ENCODE measurements around the gene ST6GALNAC3.

The ST6GALNAC3 gene

DNA sequence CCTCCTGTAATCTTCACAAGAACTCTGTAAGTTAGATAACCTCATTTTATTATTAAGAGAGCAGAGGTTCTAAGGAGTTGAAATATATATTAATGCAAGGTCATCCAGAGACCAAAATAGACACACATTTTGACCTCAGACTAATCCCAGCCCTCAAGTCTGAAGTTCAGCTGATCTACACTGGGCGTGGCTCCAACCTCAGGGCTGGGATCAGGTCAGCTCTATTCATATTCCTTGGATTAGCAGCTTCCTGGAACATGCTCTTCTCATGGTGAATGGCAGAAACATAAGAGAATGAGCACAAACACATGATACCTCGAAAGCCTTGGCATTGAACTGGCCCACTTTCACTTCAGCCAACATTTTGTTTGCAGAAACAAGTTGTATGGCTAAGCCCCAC lies 592.0 kb downstream of the ST6GALNAC3 start:
- Histone ChIP-seq H3K27ac (ENCODE audit: low read depth, low read length) (no peak overlapping the region), H3K4me3 (ENCODE audit: low read depth, low read length) (no peak overlapping the region), H3K4me1 (ENCODE audit: control insufficient read depth, insufficient read depth, low read length) (no peaks in the 10 kb centered on the region), H3K27me3 (ENCODE audit: control insufficient read depth, insufficient read depth, low read length) (no peaks in the 10 kb centered on the region), H3K9ac (ENCODE audit: low read length) (no peak overlapping the region), H3K9me3 (ENCODE audit: control insufficient read depth, insufficient read depth, low read depth, low read length) (no peaks in the 10 kb centered on the region), H3K36me3 (ENCODE audit: control insufficient read depth, insufficient read depth, low read length) (no peaks in the 10 kb centered on the region)

DNA sequence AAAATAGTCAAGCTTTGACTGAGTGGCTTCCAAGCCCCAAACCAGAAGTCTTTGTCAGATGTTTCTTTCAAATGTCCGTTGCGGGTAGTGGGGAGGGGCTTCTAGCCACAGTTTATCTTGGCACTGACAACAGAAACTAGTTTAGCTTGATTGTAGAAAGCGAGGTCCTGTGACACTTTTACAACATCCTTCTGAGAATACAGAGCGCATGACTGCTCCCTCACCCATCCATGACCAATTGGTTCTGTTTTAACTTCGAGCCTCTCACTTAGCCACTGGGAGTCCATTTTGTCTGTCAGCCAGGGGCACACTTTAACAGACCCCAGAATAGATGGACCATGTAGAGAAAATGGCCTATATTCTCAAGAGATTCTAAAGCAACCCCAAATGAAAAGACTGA lies 593.5 kb downstream of the ST6GALNAC3 start:
- no peaks in the 10 kb centered on the region for H3K36me3 ChIP-seq (ENCODE audit: control insufficient read depth, insufficient read depth, low read length)
- no peak overlapping the region for H3K4me3 ChIP-seq (ENCODE audit: low read depth, low read length)
- no peak overlapping the region for H3K9ac ChIP-seq (ENCODE audit: low read length)
- no peaks in the 10 kb centered on the region for H3K4me1 ChIP-seq (ENCODE audit: control insufficient read depth, insufficient read depth, low read length)
- no peaks in the 10 kb centered on the region for H3K27me3 ChIP-seq (ENCODE audit: control insufficient read depth, insufficient read depth, low read length)
- H3K27ac ChIP-seq (ENCODE audit: low read depth, low read length), result no peak overlapping the region
- no peaks in the 10 kb centered on the region for H3K9me3 ChIP-seq (ENCODE audit: control insufficient read depth, insufficient read depth, low read depth, low read length)

DNA sequence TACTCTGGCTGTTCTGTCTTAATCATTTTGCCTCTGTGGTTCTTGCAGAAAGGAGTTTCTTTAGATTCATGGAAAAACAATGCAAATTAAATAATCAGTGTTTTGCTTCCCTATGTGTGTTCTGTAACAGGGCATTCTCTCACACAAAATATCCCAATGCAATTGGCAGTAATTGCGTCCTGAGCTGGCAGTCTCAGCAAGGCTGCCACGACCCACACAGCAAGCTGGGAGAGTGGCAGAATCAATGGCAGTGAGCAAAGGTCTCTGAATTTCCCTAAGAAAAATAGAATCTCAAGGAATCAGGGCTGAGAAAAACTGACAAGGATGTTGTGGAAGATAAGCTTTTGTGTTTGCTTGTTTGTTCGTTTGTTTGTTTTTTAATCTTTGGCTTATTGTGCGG lies 594.6 kb downstream of the ST6GALNAC3 start:
- Histone ChIP-seq H3K4me3 (ENCODE audit: low read depth, low read length) (no peak overlapping the region), H3K4me1 (ENCODE audit: control insufficient read depth, insufficient read depth, low read length) (no peaks in the 10 kb centered on the region), H3K36me3 (ENCODE audit: control insufficient read depth, insufficient read depth, low read length) (no peaks in the 10 kb centered on the region), H3K27ac (ENCODE audit: low read depth, low read length) (no peak overlapping the region), H3K27me3 (ENCODE audit: control insufficient read depth, insufficient read depth, low read length) (no peaks in the 10 kb centered on the region), H3K9ac (ENCODE audit: low read length) (no peak overlapping the region), H3K9me3 (ENCODE audit: control insufficient read depth, insufficient read depth, low read depth, low read length) (no peaks in the 10 kb centered on the region)

DNA sequence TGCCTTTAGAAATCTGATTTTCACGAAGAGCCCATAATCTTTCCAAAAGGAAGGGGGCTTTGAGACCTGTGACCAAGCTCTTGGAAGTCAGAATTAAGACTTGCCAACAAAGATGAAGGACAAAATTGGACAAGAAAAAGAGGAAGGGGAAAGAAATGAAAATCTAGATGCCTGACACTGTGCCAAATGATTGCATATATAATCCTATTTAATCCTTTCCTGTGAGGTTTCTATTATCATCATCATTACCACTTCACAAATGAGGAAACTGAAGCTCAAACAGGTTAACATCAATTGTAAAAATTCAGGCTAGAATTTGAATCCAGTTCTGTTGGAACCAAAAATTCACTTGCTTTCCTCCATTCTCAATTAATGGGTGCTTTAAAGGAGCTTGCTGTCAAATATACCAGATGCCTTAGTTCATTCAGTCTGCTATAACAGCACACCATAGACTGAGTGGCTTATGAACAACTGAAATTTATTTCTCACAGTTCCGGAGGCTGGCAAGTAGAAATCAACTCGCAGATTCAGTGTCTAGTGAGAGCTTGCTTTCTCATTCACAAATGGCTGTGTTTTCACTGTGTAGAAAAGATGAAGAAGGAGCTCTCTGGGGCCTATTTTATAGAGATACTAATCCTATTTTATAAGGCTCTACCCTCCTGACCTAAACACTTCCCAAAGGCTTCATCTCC lies 595.2 kb downstream of the ST6GALNAC3 start:
- Histone ChIP-seq H3K9ac (ENCODE audit: low read length) (no peak overlapping the region), H3K36me3 (ENCODE audit: control insufficient read depth, insufficient read depth, low read length) (no peaks in the 10 kb centered on the region), H3K9me3 (ENCODE audit: control insufficient read depth, insufficient read depth, low read depth, low read length) (no peaks in the 10 kb centered on the region)

DNA sequence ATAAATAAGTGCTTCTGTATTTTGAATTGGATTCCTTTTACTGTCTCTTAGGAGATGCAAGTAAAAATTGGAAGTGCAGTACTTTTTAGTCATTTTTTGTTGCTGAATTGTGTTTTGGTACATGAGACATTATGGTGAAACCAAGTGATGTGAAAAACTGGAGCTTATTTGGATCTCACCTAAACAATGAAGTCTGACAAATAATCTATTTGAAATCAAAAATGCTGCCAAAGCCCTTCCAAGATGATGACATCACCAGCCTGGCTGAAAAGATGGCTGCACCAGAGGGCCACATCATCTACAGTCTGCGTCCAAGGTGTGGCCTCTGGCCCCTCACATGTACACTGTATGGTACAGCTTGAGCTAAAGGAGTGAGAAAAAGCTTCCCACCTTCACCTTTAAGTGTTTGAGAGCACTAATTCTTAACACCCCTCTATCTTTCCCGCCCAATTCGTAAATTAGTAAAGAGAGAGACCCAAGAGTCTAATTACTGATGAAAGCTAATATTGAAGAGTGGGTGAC lies 600.2 kb downstream of the ST6GALNAC3 start:
- H3K9ac ChIP-seq (ENCODE audit: low read length), result no peak overlapping the region
- no peaks in the 10 kb centered on the region for H3K4me1 ChIP-seq (ENCODE audit: control insufficient read depth, insufficient read depth, low read length)
- no peaks in the 10 kb centered on the region for H3K27me3 ChIP-seq (ENCODE audit: control insufficient read depth, insufficient read depth, low read length)
- no peak overlapping the region for H3K4me3 ChIP-seq (ENCODE audit: low read depth, low read length)
- no peak overlapping the region for H3K27ac ChIP-seq (ENCODE audit: low read depth, low read length)
- no peaks in the 10 kb centered on the region for H3K36me3 ChIP-seq (ENCODE audit: control insufficient read depth, insufficient read depth, low read length)
- H3K9me3 ChIP-seq (ENCODE audit: control insufficient read depth, insufficient read depth, low read depth, low read length), result no peaks in the 10 kb centered on the region

More for the DNA sequence above, 595.2 kb downstream of the ST6GALNAC3 start:
- H3K4me3 ChIP-seq (ENCODE audit: low read depth, low read length), result no peak overlapping the region
- H3K4me1 ChIP-seq (ENCODE audit: control insufficient read depth, insufficient read depth, low read length), result no peaks in the 10 kb centered on the region
- H3K27me3 ChIP-seq (ENCODE audit: control insufficient read depth, insufficient read depth, low read length), result no peaks in the 10 kb centered on the region
- H3K27ac ChIP-seq (ENCODE audit: low read depth, low read length), result no peak overlapping the region

DNA sequence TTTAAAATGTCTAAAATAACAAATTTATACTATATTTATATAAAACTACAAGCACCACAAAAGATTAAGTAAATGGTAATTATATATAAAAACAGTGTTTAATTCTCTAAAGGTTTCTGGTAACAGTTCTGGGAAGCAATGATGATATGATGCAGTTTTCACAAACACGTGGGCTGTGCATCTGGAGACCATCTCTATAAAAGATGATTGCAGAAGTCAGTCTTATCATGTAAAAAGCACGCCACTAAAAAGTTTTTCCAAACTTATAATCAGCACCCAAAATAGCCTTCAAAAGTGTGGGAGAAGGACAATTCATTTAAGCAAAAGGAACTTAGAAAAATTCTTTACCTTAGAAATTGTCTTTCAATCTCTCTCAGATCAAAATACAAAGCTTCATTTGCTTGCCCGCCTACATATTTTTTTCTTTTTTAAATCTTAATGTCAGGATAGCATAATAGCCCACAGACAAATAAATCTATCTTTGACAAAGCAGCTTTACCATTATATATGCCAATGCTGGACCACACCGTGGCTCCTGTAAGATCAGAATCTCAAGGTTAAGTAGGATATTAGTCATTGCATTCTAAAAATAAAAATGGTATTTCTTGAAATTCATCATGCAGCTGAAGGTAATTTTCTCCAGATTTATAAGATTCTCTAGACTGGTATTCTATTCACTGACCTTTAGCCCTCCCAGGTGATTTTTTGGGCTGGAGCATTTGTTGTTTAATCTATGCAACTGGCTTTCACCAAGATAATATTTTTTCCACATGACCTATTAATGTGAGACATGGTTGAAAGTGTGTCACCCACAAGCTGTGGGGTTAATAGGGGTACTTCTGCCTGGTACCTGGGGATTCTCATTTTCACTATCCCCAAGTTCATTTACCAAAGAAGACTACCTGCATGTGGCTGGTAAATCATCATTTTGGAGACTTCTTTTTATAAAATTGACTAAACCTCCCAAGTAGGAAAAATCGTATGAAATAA lies 603.2 kb downstream of the ST6GALNAC3 start:
- Histone ChIP-seq H3K9ac (ENCODE audit: low read length) (no peak overlapping the region), H3K4me3 (ENCODE audit: low read depth, low read length) (no peak overlapping the region), H3K36me3 (ENCODE audit: control insufficient read depth, insufficient read depth, low read length) (no peaks in the 10 kb centered on the region), H3K27me3 (ENCODE audit: control insufficient read depth, insufficient read depth, low read length) (no peaks in the 10 kb centered on the region), H3K9me3 (ENCODE audit: control insufficient read depth, insufficient read depth, low read depth, low read length) (no peaks in the 10 kb centered on the region), H3K4me1 (ENCODE audit: control insufficient read depth, insufficient read depth, low read length) (no peaks in the 10 kb centered on the region), H3K27ac (ENCODE audit: low read depth, low read length) (no peak overlapping the region)

DNA sequence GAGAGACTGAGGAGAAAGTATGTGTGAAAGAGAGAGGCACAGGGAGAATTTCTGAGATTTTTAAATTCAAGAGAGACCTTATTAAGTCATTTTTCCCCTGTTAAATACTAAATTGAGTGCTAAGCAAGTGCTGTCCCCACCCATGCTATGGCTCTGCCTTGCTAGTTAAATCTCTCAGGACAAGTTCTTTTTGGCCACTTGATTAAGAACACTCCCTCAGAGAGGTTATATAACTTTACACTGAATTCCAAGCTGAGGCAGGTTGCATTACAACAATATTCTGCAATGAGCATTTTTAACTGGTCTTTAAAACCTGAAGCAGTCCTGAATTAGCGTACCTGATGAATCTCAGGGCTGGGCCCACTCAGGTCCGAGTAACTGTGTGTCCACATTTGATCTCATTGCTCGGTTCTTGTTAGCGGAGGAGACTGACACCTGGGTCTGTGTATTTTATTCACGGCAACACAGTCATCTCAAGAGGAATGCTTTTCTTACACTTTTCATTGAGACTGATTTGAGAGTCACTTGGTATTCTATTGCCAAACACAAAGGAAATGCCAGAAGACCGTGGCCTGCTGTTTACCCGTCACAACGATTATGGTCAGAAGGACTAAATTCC lies 605.1 kb downstream of the ST6GALNAC3 start:
- no peaks in the 10 kb centered on the region for H3K9me3 ChIP-seq (ENCODE audit: control insufficient read depth, insufficient read depth, low read depth, low read length)

DNA sequence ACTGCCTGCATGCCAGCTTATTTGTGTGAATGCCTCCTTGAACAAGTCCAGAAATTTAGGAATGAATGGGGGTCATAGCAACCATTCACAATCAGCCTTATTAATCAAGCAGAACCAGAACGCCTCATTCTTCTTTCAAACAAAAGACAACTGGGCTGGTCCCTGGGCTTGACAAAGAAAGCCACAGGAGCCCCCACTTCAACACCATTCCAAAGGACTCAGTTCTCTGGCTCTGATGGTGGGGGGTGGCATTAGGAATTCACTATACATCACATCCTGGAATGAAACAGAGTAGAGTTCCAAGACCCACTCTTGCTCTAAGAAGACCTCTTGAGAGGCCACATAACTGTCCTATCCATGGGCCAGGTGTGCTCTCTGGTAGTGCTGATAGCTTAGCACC lies 606.1 kb downstream of the ST6GALNAC3 start:
- H3K9ac ChIP-seq (ENCODE audit: low read length), result no peak overlapping the region
- H3K36me3 ChIP-seq (ENCODE audit: control insufficient read depth, insufficient read depth, low read length), result no peaks in the 10 kb centered on the region
- H3K9me3 ChIP-seq (ENCODE audit: control insufficient read depth, insufficient read depth, low read depth, low read length), result no peaks in the 10 kb centered on the region
- no peaks in the 10 kb centered on the region for H3K4me1 ChIP-seq (ENCODE audit: control insufficient read depth, insufficient read depth, low read length)
- H3K27ac ChIP-seq (ENCODE audit: low read depth, low read length), result no peak overlapping the region
- no peaks in the 10 kb centered on the region for H3K27me3 ChIP-seq (ENCODE audit: control insufficient read depth, insufficient read depth, low read length)
- no peak overlapping the region for H3K4me3 ChIP-seq (ENCODE audit: low read depth, low read length)

More for the DNA sequence above, 605.1 kb downstream of the ST6GALNAC3 start:
- H3K9ac ChIP-seq (ENCODE audit: low read length), result no peak overlapping the region
- no peaks in the 10 kb centered on the region for H3K4me1 ChIP-seq (ENCODE audit: control insufficient read depth, insufficient read depth, low read length)
- H3K27ac ChIP-seq (ENCODE audit: low read depth, low read length), result no peak overlapping the region
- H3K27me3 ChIP-seq (ENCODE audit: control insufficient read depth, insufficient read depth, low read length), result no peaks in the 10 kb centered on the region
- no peak overlapping the region for H3K4me3 ChIP-seq (ENCODE audit: low read depth, low read length)
- no peaks in the 10 kb centered on the region for H3K36me3 ChIP-seq (ENCODE audit: control insufficient read depth, insufficient read depth, low read length)

DNA sequence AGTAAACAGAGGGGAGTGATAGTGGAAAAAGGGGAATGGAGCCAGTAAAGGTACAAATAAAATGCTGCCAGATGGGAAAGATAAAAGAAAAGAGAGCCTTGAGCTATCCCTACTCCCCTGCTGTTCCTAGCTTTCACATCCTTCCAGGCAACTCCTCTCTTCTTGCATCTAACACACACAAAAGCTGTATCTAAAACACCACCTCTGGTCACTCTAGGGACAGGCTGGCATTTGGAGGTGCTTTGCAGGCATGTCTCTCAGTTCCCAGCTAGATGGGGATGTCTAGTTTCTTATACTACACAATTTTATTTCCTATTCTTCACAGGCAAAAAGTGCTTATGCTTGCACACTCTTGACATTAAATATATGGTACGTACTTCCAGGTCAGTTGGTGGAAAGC lies 607.6 kb downstream of the ST6GALNAC3 start:
- no peaks in the 10 kb centered on the region for H3K36me3 ChIP-seq (ENCODE audit: control insufficient read depth, insufficient read depth, low read length)
- H3K27me3 ChIP-seq (ENCODE audit: control insufficient read depth, insufficient read depth, low read length), result no peaks in the 10 kb centered on the region
- no peak overlapping the region for H3K27ac ChIP-seq (ENCODE audit: low read depth, low read length)
- H3K4me3 ChIP-seq (ENCODE audit: low read depth, low read length), result no peak overlapping the region
- no peak overlapping the region for H3K9ac ChIP-seq (ENCODE audit: low read length)
- H3K4me1 ChIP-seq (ENCODE audit: control insufficient read depth, insufficient read depth, low read length), result no peaks in the 10 kb centered on the region
- H3K9me3 ChIP-seq (ENCODE audit: control insufficient read depth, insufficient read depth, low read depth, low read length), result no peaks in the 10 kb centered on the region

Measured in HUES6 (cell line).